ENCODE results near the gene SPIN1.
A peak's percentile ranks its signal among the peaks of the same experiment; 100 is the strongest.

The SPIN1 gene

DNA sequence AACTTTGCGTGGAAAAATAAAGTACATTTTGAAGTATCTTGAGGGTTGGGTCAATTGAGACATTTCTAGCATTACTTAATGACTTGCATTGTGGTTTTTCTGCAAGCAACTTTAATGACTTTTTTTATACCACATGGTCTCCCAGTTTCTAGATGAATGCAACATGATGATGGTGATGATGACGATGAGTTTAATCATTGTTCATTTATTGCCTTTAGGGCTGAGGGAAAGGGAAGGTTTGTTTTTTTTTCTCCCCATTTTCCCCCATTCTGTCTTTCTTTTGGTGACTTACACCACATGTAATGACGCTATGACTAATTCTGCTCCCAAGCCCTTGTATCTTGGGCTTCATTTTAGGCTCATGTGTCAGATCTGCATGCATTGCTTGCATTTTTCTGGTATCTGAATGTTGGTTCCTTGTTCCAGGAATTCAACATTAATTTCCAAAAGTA is 89.1 kb downstream of the SPIN1 start:
- TF ChIP-seq, protein P1, sequence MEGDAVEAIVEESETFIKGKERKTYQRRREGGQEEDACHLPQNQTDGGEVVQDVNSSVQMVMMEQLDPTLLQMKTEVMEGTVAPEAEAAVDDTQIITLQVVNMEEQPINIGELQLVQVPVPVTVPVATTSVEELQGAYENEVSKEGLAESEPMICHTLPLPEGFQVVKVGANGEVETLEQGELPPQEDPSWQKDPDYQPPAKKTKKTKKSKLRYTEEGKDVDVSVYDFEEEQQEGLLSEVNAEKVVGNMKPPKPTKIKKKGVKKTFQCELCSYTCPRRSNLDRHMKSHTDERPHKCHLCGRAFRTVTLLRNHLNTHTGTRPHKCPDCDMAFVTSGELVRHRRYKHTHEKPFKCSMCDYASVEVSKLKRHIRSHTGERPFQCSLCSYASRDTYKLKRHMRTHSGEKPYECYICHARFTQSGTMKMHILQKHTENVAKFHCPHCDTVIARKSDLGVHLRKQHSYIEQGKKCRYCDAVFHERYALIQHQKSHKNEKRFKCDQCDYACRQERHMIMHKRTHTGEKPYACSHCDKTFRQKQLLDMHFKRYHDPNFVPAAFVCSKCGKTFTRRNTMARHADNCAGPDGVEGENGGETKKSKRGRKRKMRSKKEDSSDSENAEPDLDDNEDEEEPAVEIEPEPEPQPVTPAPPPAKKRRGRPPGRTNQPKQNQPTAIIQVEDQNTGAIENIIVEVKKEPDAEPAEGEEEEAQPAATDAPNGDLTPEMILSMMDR (IDR thresholded peaks at IDR 0.05; ENCODE audit: low read depth, low read length, missing control alignments) = no peak
- peak; percentile 78 for DNase-seq (ENCODE audit: low read depth)
- H3K4me3 ChIP-seq (ENCODE audit: low read depth, low read length) = no peak overlapping the region
- in situ Hi-C loops (cut with HindIII; ENCODE audit: low sequenced_read_pairs) = no loop called here

DNA sequence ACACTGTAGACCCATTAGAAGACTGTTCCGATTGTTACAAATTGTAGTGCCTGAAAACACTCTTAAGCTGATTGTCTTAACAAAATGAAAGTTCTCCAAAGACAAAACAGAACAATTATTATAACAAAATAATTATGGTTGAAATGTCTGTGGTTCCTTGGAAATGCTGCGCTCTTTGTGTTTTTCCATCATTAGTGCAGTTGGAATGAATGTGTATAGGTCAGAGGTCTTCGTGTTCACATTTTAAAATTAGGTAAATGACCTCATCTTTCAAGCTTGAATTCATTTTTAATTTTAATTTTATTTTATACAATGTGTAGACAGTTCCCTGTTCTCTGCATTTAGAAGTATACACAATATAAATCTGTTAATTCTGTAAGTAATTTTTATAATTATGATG is 90.0 kb downstream of the SPIN1 start:
- in situ Hi-C loops (cut with HindIII; ENCODE audit: low sequenced_read_pairs) = no loop called here
- TF ChIP-seq, protein P1 (IDR thresholded peaks at IDR 0.05; ENCODE audit: low read depth, low read length, missing control alignments) = no peak
- no peak for DNase-seq (ENCODE audit: low read depth)
- no peak overlapping the region for H3K4me3 ChIP-seq (ENCODE audit: low read depth, low read length)

DNA sequence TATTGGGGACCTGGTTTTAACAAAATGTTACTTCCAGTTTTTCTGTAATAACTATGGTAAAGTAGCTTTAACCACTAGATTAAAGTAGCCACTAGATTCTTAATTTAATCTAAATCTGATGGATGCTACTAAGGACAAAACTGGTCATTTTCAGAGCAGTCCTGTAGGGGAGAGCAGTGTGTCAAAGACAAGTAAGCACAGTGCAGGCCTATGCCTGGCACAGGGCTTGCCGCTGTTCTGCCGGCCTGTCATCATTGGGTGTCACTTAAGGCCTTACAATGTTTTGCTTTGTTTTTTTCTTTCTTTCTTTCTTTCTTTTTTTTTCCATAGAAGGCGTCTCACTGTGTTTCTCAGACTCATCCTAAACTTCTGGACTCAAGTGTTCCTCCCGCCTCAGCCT is 93.7 kb downstream of the SPIN1 start:
- no peak overlapping the region for H3K4me3 ChIP-seq (ENCODE audit: low read depth, low read length)
- in situ Hi-C loops (cut with HindIII; ENCODE audit: low sequenced_read_pairs) = no loop called here
- DNase-seq (ENCODE audit: low read depth) = no peak
- TF ChIP-seq, protein P1 (IDR thresholded peaks at IDR 0.05; ENCODE audit: low read depth, low read length, missing control alignments) = peak; percentile 8

DNA sequence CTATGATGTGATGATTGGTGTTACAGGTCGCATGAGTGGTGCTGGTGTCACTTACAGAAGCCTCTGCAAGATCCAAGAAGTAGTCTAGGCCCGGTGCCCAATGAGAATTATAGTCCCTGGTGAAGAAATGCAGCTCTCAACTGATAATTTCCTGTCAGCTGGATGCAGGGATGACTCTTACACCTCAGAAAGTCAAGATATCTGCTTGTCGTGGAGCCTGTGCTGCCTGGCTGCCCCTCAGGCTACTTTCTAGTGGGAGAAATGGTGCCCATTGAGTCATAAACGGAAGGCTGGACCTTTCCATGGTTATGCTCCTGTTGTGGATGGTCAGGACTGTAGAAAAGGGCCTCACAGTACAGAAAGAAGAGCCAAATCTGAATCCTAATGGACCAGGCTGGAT is 99.9 kb downstream of the SPIN1 start:
- TF ChIP-seq, protein P1 (IDR thresholded peaks at IDR 0.05; ENCODE audit: low read depth, low read length, missing control alignments) = no peak
- in situ Hi-C loops (cut with HindIII; ENCODE audit: low sequenced_read_pairs) = no loop called here
- no peak for DNase-seq (ENCODE audit: low read depth)
- no peak overlapping the region for H3K4me3 ChIP-seq (ENCODE audit: low read depth, low read length)

DNA sequence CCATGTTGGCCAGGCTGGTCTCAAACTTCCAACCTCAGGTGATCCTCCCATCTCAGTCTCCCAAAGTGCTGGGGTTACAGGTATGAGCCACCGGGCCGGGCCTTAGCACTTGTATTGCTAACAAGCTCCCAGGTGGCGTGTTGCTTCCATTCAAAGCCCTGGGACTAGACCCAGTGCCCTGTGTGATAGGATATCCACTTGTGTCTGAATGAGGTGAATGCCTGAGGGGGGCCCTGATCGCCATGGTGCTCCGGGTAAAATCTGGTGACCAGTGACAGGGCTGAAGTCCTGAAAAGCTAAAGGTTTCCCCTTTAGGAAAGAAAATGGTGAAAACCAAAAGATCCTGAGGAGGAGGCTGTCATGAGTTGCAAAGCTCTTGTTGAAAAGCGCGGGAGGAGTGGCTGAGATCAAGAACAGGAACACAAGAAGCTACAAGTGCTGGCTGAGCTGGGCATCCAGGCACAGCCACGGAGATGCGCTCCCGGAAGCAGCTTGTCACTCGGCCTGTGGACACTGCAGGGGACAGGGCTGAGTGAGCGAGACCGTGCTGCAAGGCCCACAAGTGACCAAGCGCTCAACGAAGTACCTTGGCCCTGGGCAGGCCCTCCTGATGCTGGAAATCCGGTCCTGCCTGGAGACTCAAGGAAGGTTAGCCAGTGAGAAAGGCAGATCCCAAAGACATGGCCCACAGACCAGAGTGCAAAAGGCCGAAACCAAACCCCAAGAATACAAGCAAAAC is 106.9 kb downstream of the SPIN1 start:
- in situ Hi-C loops (cut with HindIII; ENCODE audit: low sequenced_read_pairs) = no loop called here
- DNase-seq (ENCODE audit: low read depth) = no peak
- H3K4me3 ChIP-seq (ENCODE audit: low read depth, low read length) = no peak overlapping the region
- TF ChIP-seq, protein P1 (IDR thresholded peaks at IDR 0.05; ENCODE audit: low read depth, low read length, missing control alignments) = no peak

DNA sequence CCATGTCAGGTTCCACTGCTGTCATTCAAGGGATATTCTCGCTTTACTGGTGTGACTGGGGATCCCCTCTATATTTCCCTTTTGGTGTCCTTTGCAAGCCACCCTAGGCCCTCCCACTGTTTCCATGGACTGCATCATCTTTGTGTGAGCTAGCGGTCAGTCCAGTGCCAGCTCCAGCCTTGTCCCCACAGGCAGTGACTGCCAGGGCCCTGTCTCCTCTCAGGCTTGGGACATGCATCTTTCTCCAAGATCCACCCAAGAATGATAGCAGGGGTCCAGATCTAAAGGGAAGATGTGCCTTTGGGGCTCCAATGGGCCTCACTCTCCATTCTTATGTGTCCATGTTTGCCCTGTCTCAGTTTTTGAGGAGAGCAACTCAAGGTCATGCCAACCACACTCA is 109.0 kb downstream of the SPIN1 start:
- DNase-seq (ENCODE audit: low read depth) = no peak
- TF ChIP-seq, protein P1 (IDR thresholded peaks at IDR 0.05; ENCODE audit: low read depth, low read length, missing control alignments) = no peak
- in situ Hi-C loops (cut with HindIII; ENCODE audit: low sequenced_read_pairs) = no loop called here
- no peak overlapping the region for H3K4me3 ChIP-seq (ENCODE audit: low read depth, low read length)
